Activated CD4-positive, CD25-positive, alpha-beta regulatory T cell (primary cell): ENCODE measurements around the gene MYO5A.
A peak's percentile ranks its signal among the peaks of the same experiment; 100 is the strongest.
"Not testable (repeated sequence)": the region's sequence is repeated elsewhere in the genome, so short reads cannot be mapped to it uniquely, and the experiment has no call there.

ENCODE experiments used
- DNase-seq, 4 experiments: peaks; one replicate each; lab custom pipeline; 2025; lab: John Stamatoyannopoulos, UW

The MYO5A gene

GRCh38 chr15:52540374-52541012 lies 11.8 kb upstream of the MYO5A start:
- no peak for DNase-seq

- DNase-seq = no peak
Observed at GRCh38 chr15:52537459-52537858, 8.8 kb upstream of the MYO5A start.

DNA sequence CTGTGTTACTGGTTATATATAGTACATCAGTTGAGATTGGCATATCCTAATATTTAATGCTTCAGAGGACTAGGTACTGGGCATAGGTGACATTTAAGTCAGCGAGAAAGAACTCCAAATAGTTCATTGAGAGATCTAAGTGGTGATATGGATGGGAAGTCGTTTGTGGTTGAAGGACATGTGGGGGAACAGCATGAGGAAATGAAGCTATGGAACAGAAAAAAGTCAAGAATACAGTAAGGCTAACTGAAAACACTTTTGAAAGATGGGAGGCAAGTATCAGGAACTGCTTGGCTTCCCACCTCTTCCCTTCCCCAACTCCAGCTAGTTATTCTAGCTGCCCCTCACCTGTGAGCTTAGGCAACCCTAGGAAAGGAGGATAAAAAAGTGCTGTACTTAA lies 3.7 kb upstream of the MYO5A start:
- no peak for DNase-seq

GRCh38 chr15:52529940-52530339 lies 1.3 kb upstream of the MYO5A start:
- DNase-seq = no peak

DNA sequence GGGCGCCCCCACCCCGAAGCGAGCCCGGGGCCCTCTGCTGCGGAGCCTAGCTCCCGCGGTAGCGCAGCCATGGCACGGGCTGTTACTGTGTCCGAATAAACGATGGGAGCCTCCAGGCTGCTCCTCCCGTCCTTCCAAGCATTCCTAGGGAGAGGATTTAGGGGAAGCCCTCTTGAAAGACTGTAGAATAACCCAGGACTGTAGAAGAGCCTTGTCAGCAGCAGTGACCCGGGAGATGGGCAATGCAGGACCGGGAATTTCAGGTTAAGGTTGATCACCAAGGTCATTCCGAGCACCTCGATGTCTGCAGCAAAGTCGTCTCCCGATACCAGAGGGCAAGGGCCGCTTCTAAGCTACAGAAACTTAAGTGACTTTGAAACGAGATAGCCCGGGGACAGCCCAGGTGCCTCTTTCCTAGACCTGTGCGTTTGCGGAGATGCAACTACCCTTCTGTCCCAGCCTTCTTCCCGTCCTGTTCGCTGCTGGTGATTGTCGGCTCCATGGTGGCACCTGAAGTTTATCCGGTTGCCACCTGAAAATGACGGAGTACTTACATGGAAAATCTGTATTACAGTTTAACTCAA lies 753 bp upstream of the MYO5A start:
- peak in 1 of 4 experiments; percentile 2 for DNase-seq

GRCh38 chr15:52527911-52528563 lies 643 bp downstream of the MYO5A start:
- DNase-seq = peak in 2 of 4 experiments; percentile 2 to 10

DNA sequence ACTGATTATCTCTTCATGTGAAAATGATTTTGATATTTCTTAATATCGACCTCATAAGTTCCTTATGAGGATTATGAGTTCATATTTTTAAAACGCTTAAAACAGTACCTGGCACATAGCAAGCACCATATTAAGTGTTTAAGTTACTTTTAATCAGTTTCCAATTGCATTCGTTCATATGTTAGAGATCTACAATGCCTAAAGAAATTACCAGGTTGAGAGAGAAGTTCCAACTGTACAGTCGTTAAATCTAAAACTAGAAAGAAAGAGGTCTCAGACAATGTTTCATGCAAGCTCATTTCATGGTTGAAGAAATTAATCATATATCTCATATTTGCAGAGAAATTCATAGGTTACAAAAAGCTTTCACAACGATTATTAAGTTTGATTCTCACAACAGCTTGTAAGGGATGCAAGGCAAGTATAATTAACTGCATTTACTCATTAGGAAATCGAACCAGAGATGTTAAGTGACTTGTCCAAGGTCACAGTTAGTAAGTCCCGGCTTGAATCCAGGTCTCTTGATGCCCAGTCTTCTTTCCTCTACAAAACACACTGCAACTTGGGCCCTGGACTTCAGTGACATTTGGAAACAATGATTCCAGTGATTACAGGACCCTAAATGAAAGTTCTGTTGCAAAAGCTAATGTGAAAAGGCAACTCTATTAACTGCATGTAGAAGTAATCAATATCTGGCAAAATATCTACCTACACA lies 1.3 kb downstream of the MYO5A start:
- DNase-seq = no peak

GRCh38 chr15:52524223-52525136 lies 4.2 kb downstream of the MYO5A start:
- no peak for DNase-seq

GRCh38 chr15:52523647-52524046 lies 5.0 kb downstream of the MYO5A start:
- DNase-seq = no peak

GRCh38 chr15:52523192-52523591 lies 5.5 kb downstream of the MYO5A start:
- DNase-seq = no peak

- DNase-seq = no peak
Observed at GRCh38 chr15:52521682-52522081, 7.0 kb downstream of the MYO5A start.

GRCh38 chr15:52520421-52520820 lies 8.3 kb downstream of the MYO5A start:
- no peak for DNase-seq

DNA sequence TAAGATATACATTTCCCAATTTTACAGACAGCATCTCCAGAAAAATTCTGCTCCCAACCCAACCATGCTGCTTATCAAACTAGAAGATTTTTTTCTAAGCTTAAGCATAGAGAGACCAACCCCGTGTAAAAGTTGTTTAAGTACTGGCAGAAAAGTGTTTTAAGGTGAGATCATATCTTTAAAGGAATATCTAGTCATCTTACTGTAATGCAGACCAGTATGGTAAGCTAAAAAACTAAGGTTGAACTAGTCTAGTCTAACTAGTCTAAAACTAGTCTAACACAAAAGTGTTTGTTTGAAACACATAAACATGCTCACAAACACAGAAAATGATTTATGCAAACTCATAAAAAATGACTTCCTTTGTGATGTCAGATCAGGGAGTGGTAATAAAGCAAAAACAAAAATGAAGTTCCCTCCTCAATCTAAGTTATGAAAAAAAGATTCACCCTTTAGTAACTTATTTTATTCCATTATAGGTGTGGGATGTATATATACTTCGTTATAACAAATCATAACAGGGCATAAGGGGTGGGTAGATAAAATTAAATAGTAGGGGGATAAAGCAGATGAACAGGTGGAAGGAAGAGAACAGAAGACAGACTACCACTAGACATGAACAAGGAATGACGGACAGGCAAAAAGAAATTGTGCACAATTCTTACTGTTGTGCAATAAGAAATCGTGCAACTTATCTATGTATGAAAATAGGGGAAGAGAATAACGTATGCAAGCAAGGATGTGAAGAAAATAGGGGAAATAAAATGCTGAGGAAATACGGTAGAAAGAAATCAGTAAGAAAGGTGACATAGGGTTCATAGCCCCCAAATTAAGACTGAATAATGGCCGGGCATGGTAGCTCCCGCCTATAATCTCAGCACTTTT lies 10.0 kb downstream of the MYO5A start:
- DNase-seq = no peak

DNA sequence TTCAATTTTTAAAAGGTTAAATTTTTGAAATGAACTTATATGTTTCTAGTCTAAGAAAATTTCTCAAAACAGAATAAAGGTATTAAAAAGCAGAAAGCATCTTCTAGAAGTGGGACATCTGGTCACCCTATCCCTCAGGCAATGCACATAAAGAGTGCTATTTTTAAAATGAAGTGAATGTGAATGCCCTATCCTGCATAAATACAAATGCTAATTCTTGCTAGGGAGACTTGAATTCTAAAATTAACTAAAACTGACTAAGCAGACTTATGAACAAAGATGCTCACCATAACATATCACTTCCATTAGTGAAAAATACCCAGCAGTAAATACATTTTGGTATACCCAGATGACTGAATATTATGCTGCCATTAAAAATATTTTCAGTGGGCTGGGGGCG lies 11.7 kb downstream of the MYO5A start:
- no peak for DNase-seq

GRCh38 chr15:52515343-52515742 lies 13.3 kb downstream of the MYO5A start:
- DNase-seq = no peak

DNA sequence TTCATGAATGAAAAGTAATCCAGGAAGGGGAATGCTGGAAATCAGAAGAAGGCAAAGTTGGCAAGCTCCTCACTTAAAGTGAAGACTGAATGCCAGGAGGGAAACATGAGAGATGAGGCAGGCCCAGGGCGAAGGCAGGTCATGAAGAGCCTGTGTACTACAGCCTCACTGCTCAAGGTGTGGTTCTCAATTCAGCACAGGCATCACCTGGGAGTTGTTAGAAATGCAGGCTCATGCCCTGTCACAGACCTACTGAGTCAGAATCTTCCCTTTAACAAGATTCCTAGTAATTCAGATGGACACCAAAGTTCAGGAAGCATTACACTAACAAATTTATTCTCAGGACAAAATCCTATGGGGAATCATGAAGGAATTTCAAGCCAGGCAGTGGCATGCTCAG lies 14.2 kb downstream of the MYO5A start:
- DNase-seq = no peak

DNA sequence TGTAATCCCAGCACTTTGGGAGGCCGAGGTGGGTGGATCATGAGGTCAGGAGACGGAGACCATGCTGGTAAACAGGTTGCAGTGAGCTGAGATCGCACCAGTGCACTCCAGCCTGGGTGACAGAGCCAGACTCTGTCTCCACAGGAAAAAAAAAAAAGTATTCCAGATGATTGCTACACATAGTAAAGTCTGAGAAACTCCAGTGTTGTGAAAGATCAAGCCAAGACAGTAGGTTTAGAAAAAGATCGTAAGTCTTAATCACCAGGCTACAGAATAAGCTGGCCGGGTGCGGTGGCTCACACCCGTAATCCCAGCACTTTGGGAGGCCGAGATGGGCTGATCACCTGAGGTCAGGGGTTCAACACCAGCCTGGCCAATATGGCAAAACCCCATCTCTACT lies 15.8 kb downstream of the MYO5A start:
- DNase-seq = not testable (repeated sequence)

DNA sequence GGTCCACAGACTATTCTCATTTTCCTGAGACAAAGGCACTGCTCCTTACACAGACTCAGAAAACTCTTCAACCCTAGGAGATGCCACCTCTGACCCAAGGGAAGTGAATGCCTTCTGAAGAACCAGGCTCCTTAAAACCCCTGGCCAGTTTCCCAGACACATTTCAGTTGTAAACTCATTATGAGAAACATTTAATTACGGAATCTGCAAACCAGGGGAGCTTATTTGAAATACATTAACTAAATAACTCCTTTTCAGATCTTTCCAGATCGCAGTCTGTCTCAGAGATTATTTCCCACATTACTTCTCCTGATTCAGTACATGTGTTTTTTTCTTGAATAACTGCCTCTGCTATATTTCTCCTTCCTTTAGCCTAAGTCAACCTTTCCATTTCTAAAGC lies 17.6 kb downstream of the MYO5A start:
- no peak for DNase-seq

DNA sequence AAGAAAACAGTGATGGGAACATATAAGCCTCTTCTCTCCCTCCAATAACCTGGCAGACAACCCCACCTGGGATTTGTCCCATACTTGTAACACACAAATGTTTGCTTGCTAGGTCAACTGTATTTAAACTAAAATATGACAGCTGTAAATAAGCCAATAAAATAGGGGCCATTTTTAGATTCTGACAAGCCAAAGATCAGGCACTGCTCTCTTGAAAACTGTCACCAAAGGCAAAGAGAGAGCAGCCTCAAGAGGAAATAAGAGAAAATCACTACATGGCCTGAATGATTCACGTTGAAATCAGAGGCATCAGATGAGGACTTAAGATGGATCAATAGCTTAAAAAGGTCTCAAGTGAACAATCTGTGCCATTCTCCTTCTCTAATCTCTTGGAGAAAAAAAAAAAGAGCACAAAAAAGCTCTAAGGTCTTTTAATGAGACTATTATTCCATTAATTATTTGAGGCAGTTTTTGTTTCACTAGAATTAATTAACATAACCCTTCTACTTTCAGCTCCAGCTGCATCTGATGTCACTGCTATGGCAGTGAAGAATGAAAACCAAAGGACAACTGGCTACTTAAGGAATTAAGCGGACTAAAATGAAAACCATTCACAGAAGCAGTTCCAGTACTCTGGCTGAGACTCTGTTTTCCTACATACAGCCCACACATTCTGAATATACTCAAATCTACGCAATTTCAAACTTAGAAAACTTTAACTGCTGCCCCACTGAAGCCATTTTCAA lies 19.0 kb downstream of the MYO5A start:
- DNase-seq = no peak

- DNase-seq = no peak
Observed at GRCh38 chr15:52506549-52506948, 22.1 kb downstream of the MYO5A start.
